Activated CD8-positive, alpha-beta memory T cell treated with anti-CD3 and anti-CD28 coated beads for 36 hours (primary cell): ENCODE measurements around the gene MAP2K3. TPM values are rescaled to one million over a fixed set of nuclear protein-coding genes. Genes with fewer than 3 reads are reported as not detected.
"Not testable (repeated sequence)": the region's sequence is repeated elsewhere in the genome, so short reads cannot be mapped to it uniquely, and the experiment has no call there.

Experiments used
- CTCF ChIA-PET: fragments of 350-600 bp; sonication (Branson Sonifier 250); formaldehyde crosslinking; loops from one replicate; lab custom pipeline; 2021; ENCODE audit warnings: antibody characterized with exemption; lab: Charles Lee
- POLR2A ChIA-PET: fragments of 350-600 bp; sonication (Branson Sonifier 250); formaldehyde crosslinking; loops from one replicate; lab custom pipeline; 2021; ENCODE audit warnings: antibody characterized with exemption; lab: Charles Lee
- total RNA-seq, 2 experiments: library from RNA; stranded (reverse); gene quantifications; one replicate each; pipeline ENCODE4 v1.2.3, GENCODE V29; 2021

The MAP2K3 gene
- total RNA-seq, 2 experiments from 2014 or later = 170 to 171 TPM

- POLR2A ChIA-PET, CTCF ChIA-PET: not testable (repeated sequence)
Observed at GRCh38 chr17:21316212-21316886, 31.8 kb downstream of the MAP2K3 start.

DNA sequence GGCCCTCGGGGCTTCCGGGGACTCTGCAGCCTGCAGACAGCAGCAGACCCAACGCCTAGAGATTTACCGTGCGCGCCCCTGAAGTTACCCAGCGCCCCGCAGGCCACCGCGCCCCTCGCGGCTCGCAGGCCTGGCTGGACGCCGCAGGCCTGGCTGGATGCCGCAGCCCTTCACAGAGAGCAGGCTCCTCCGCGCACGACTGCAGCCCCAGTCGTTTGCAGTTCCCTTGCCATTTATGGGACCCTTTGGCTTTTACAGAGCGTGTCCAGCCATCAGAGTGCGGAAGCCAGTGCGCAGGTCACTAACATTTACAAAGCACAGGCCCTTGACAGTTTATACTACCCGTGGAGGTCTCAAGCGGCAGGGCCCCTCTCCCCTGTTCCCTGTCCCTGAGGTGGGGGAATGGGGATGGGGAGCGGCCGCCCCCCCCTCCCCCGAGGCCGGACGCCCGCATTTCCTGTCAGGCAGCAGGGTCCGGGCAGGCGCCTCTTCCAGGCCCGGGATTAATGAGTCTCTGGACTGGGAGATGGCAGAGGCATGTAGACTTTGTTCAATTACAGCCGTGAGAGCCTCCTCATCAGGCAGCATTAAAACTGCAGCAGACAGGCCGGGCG lies 32.5 kb downstream of the MAP2K3 start:
- CTCF ChIA-PET, POLR2A ChIA-PET: not testable (repeated sequence)

DNA sequence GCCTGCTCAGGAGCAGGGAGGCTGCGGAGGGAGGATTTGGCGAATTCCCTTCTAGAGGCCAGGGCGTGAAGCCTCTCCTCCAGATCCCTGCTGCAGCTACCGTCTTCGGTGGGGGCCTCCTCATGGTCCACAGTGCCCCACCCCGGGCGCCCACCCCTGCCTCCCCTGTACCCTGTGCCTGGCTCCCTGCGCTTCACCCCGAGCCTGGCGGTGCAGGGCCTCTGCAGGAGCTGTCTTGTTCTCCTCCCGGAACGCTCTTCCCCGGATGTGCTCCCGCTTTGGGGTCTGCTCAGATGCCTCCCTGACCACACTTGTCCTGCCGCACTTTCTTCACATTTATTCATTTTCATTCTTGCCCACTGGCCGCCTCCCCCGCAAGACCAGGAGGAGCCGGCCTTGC lies 33.3 kb downstream of the MAP2K3 start:
- POLR2A ChIA-PET, CTCF ChIA-PET: not testable (repeated sequence)

DNA sequence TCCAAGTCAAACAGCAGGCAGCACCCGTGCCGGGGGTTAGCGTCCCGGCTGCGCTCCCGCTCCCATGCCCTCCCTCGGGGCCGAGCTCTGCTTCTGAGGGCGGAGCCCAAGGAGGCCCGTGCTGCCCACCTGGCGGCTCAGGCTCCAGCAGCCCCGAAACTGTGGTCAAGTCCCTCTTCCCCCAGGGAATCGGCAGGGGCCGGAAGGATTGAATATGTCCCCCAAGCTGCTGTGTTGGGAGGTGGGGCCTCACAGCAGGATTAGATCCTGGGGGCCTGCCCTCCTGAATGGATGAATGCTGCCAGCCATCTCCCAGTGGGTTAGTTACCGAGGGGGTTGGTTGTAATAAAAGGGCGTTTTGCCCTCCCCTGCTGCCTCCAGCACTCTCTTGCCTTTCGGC lies 33.9 kb downstream of the MAP2K3 start:
- CTCF ChIA-PET = no interaction called here
- POLR2A ChIA-PET = no interaction called here

- CTCF ChIA-PET = not testable (repeated sequence)
Observed at GRCh38 chr17:21318856-21319255, 34.3 kb downstream of the MAP2K3 start.

DNA sequence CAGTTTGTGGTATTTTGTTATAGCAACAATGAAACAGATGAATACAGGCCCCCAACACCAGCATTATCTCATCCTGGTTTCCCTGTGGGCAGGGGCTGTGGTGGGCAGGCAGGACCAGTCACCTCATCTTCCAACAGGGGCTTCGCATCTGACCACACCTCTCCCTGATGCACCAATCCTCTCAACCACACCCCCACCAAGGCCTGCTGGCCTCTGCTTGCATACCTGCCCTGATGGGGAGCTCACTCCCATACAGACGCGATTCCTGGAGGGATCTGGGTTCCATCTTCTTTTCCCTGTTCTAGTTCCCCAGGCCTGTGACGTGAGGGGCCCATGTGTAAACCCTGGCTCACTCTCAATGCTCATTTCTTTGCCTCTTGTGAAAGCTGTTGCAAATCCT lies 34.7 kb downstream of the MAP2K3 start:
- POLR2A ChIA-PET, CTCF ChIA-PET: not testable (repeated sequence)

More at GRCh38 chr17:21318856-21319255, 34.3 kb downstream of the MAP2K3 start:
- POLR2A ChIA-PET = not testable (repeated sequence)

DNA sequence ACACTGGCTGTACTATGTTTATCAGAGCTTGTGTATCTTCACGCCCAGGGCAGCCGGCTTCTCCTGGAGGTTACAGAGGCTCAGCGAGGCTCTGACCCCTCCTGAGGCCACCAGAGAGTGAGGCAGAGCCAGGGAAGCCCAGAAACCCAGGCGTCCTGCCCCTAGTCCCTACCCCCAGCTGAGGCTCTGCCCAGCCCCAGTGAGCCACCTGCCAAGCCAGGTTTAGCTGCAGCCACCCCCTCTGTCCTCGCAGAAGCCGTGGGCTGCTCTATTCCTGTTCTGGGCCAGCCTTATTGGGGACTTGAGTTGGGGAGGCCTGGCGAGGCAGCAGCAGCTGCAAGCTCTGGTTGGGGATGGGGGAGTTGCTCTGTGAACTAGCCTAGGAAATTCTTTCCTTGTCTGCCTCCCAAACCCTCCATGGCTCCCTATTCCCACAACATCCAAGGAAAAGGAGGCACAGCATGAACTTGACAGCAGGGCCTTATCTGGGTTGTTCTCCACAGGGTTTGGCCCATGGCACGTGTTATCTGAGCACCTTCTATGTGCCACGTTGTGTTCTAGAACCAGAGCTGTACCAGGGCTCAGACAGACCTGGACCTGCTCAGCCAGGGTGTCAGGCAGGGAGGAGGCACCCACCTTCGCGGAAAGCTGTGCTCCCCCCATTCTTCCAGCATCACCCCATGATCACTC lies 35.3 kb downstream of the MAP2K3 start:
- CTCF ChIA-PET, POLR2A ChIA-PET: not testable (repeated sequence)

DNA sequence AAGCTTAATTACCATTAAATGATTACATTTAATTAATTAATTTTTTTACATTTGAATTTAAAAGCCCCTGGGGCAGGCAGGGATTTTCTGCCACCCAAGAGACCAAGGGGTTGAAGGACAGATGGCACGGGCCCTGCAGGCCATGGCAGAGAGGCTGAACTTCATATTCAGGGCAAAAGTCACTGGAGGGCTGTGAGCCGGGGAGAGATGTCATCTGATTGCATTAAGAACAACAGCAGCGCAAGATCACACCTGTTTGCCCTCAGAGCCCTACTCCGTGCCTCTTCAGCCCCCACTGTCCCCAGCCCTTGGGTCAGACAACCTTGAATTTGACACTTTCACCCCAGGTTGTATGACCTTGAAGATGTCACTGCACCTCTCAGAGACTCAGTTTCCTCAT lies 35.9 kb downstream of the MAP2K3 start:
- CTCF ChIA-PET = not testable (repeated sequence)

GRCh38 chr17:21321061-21321460 lies 36.5 kb downstream of the MAP2K3 start:
- CTCF ChIA-PET, POLR2A ChIA-PET: not testable (repeated sequence)

More for the DNA sequence above, 35.9 kb downstream of the MAP2K3 start:
- POLR2A ChIA-PET = not testable (repeated sequence)

DNA sequence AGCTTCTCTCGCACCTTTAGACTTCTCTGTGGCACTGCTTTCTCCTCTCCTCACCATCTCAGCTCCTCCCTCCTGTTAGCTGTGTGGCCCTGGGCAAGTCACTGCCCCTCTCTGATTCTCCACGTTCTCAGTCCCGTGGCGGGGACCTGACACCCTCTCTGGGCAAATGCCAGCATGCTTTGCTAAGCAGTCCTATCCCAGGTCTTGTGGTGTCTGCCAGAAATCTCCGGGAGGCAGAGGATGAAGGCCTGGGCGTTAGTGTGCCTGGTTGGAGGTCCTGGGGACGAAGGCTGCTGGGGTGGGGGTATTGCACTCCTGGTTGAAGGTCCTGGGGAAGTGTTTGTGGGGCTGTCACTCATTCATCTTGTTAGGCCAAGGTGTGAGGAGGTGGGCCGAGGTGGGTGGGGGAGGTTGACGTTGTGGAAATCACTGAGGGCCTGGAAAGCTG lies 37.3 kb downstream of the MAP2K3 start:
- POLR2A ChIA-PET, CTCF ChIA-PET: not testable (repeated sequence)

DNA sequence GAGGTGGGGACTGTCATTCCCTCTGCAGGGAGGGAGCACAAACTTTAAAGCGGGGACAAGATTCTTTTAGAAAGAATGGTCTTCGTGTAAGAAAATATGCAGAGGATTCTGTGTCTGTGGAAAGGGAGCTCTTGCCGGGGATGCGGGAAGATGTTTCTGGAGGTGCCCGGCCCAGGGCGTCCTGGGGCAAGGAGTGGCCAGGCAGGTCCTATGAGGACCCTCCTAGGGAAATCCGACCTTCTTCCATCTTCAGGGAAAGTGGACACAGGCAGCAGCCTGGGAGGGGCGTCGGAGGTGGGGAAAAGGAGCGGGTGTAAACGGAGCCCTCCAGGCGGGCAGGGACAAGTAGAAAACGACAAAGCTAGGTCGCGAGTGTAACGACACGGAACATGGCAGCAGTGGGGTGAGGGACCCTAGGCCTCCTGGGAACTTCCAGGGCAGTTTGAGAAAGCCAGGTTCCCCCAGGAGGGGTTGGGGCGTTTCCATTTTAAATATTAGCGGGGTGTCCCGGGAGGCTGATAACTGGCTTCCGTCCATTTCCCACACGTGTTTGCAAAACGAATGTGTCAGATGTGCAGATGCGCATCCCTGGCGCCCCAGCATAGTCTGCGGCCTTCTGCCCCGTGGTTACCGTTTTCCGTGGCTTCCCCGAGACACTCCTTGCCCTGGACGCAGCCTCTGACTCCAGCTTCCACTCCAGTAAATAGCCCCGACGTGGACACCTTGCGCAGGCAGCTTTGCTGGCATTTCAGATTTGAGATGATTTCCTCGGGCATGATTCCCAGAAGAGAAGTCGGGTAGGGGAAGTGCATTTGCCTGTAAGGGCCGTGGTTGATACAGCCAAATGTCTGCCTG lies 39.0 kb downstream of the MAP2K3 start:
- POLR2A ChIA-PET = not testable (repeated sequence)

DNA sequence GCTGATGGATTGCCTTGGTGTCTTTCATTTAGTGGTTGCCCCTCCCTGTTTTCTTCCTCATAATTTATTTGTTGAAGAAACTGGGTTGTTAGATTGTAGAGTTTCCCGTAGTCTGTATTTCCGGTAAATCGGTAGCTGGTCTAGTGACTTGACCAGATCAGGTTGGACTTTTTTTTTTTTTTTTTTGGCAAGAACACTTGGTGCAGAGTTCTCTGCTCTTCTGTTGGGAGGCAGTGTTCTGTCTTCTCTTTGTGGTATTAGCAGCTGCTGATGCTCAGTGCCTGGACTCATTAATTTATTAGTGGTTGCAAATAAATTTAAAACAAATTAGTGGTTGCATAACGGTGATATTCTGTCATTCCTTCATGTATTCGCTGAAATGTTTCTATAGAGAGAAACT lies 40.2 kb downstream of the MAP2K3 start:
- CTCF ChIA-PET, POLR2A ChIA-PET: not testable (repeated sequence)

More for the DNA sequence above, 39.0 kb downstream of the MAP2K3 start:
- CTCF ChIA-PET = not testable (repeated sequence)

DNA sequence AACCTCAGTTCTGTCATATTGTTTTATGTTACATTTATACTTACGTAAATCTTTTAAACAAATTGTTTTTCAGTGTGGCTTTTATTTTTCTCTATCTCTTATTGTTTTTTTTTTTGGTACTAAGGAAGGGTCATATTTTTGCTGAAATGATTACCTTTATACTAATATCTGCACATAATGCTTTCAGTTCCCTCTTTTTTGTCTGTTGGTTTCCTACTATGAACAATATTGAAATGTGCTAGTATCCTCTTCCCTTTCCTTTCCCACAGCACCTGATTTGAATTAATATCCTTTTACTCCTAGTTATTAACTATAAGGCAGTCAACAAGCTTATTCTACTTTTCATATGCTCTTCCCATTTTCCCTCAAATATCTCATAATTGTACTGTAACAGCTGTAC lies 43.4 kb downstream of the MAP2K3 start:
- POLR2A ChIA-PET, CTCF ChIA-PET: not testable (repeated sequence)

DNA sequence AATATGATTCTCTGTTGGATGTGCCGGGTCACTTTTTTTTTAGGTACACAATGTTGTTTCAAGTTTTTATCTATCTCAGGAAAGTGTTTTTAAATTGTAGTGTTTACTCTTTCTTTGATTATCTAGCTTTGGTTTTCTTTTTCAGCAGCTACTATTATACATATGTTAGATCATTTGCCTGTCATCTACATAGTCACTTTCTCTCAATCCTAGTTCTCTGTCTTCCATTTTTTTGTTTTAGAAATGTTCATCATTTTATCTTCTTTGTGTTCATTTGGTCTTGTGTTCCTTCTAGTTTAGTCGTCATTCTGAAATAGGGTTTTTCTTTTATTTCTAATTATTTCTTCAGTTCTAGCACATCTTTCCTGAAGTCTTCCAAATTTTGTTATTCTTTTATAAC lies 44.3 kb downstream of the MAP2K3 start:
- CTCF ChIA-PET, POLR2A ChIA-PET: not testable (repeated sequence)

DNA sequence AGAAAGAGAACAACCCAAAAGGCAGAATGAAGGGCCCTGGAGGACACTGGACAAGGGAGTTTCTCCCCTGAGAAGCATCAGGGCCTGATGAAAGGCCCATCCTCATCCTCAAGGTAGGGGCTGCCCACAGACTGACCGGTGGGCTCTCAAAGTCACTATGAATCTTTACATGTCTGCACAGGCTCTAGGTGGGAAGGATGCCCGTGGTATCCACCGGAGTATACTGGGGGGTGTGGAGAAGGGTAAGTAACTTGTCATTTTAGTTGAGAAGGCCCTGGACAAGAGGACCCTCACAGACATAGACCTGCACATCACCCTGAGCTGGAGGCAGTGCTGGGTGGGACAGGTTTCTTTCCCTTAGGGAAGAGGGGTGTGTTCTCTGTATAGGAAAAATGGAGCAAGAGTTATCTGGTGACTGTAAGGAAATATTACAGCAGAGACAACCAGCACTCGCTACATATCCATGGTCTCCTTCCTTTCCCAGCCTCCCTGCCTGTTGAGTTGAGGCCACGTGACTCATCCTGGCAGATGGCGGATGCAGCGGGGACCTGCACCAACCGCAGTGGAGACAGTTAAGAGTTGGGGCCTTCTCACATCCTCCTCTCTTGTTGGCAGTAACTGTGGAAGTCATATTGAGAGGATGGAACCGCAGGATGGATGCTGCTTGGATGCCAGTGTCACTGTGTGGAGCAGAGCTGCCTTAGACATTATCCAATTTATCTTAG lies 46.1 kb downstream of the MAP2K3 start:
- CTCF ChIA-PET = no interaction called here
- POLR2A ChIA-PET = no interaction called here

DNA sequence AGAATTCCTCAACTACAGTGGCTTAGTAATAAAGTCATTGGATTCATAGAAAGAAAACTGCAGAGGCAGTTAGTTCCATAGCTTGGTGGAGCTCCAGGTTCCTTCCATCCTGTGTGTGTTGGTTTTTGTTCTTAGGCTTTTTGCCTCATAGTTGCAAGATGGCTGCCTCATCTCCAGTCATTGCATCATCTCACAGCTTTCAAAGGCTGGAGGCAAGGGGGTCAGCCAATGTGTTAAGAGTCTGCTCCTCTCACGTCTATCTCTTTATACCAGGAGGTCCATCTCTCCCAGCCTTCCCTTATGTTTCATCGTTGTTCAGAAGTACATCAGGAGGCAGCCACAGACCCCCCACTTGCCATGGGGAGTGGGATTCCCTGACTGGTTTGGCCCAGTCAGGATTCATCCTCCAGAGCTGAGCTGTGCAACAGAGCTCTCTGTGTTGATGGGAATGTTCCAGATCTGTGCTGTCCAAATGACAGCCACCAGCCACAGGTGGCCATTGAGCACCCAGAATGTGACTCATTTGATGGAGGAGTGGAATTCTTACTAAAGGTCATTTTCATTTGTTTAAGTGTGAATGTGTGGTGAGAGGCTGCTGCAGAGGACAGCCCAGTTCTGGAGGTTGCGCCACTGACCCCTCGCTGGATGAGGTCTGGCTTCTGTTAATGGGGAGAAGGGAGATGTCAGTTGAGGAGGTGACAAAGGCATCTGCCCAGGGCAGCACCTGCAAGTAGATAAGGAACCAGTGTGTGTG lies 52.2 kb downstream of the MAP2K3 start:
- POLR2A ChIA-PET, CTCF ChIA-PET: not testable (repeated sequence)

DNA sequence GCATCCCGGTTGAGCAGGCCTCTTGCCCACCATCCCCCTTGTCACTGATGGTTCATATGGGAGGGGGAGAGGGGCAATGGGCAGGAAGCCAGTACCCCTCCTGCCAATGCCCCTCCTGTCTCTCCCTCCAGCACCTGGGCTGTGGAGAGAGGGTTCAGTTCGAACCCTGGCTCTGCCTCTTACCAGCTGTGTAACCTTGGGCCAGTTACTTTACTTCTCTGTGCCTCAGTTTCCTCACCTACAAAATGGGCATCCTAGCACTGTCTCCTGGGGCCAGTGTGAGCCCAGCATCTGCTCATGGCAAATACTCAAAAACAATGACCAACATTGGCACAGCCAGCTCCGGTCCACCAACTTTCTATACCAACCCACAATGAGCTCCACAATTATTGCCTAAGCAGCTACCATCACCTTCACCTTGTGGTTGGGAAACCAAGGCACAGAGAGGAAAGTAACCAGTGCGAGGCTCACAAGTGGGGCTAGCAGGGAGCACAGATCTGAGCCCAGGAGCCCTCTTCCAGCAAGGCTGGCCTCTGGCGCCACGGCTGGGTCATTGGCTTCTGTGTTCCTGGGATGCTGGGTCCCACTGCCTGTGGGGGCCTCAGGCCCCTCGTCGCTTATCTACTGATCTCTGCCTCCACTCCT lies 53.6 kb downstream of the MAP2K3 start:
- CTCF ChIA-PET, POLR2A ChIA-PET: not testable (repeated sequence)

DNA sequence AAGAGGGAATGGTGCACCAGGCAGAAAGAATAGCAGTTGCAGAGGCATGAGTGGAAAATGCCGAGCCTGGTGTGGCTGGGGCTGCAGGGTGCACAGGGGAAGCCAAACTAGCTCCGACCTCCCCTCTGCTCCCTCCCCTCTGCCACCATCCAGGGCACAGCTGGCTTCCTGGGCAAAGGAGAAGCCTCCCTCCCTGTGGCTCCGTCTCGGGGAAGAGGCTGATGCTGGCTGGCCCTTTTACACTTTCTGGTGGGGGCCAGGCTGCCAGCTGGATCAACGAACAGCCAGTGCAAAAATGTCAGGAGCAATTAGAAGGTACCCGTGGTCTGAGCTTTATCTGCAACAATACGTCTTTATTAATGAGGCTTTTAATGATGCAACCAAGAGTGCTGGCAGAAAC lies 54.5 kb downstream of the MAP2K3 start:
- ChIA-PET CTCF (no interaction called here), POLR2A (no interaction called here)
